Activated gamma-delta T cell treated with anti-CD3 and anti-CD28 coated beads, Interleukin-2, amount 50 U/mL, for 16 hours (primary cell): Measurements from ENCODE around the gene DAZAP1.
A peak's percentile ranks its signal among the peaks of the same experiment; 100 is the strongest.
"Not testable (repeated sequence)": the region's sequence is repeated elsewhere in the genome, so short reads cannot be mapped to it uniquely, and the experiment has no call there.

Experiments
- DNase-seq: peaks from one replicate; pipeline ENCODE4 v3.0.0-alpha.2; 2020; ENCODE audit warnings: low read depth

Gene DAZAP1

DNA sequence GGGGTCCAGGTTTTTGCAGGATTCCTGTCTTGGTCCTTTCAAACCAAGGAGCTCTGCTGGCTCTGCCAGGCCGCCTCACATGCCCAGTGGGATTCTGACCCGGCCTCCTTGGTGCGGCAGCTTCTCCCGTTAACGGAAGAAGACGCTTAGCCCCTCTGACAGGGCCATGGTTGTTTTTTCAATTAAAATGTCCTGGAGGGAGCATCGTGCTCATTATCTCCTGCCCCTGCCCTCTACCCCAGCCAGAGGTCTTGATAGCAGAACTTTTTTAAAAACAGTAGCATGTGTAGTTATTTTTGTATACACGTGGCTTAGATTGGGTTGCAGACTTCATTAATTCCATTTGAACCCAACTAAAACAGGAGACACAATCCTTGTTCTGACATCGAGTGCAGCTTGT, 19.4 kb downstream of the DAZAP1 start:
- DNase-seq = no peak

DNA sequence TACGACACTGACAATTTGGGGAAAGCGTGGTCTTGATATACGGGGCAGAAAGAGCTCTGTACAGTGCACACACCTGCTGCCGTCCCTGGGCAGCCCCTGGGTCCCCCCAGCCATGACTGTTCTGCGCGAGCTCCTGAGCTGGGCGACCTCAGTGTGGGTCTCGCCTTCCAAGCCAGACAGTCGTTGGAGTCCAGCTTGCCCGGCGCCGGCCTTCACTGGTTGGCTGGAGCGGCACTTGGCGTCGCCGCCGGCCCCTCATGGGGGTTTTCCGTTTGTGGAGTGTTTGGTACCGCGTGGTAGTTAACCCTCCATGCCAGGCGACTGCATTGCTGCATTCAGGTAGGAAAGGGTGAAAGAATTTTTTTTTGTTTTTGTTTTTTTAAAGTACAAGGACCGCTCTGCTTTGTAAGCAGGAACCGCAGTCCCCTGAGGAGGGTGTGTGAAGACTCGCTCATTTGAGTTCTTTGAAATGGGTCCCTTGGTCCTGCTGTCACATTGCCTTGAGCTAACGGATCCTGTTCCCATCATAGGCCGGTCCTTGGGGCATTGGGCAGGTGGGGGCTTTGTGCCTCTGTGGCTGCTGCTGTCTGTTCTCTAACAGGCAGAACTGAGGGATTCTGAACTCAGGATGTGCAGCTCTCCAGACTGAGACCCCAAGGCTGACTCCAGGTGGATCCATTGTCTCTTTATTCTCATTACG, 20.0 kb downstream of the DAZAP1 start:
- no peak for DNase-seq

DNA sequence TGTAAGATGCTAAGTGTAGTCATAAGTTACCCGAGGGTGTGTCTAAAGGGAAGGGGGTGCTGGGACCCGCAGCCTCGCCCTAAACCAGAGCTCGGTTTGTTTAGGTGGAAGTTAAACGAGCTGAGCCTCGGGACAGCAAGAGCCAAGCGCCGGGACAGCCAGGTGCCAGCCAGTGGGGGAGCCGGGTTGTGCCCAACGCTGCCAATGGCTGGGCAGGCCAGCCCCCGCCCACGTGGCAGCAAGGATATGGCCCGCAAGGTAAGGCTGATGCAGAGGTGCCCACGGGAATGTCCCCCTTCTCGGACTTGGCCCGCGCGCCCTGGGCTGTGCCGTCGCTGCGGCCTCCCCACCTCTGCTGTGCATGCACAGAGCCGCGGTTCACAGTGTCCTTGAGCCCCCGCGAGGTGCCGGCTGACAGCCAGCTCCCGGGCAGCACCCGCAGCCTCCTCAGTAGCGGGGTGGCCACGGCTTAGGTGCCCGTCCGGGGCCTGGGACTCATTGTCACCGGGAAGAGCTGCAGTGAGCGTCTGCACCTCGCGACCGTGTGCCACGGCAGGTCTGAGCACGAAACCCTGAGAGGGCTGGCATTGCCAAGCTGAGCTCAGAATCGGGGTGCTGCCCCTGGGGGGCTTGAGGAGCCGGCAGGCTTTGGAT, 21.5 kb downstream of the DAZAP1 start:
- DNase-seq = no peak

DNA sequence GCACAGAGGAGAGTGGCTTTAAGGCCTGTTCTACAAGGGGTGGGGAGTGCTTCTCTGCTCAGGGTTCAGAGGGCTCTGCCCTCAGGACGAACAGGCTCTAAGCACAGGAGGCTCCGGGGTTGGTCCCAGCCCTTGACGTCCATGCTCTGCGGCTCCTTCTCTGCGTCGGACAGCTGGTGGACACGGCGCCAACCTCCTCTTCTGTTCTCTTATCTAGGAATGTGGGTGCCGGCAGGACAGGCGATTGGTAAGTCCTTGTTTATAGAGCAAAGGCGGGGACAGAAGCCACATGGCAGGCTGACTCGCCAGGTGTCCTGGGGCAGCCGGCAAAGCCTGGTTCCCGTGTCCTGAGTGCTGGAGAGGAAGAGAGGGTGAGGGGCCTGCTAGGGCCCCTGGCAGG, 22.4 kb downstream of the DAZAP1 start:
- no peak for DNase-seq

DNA sequence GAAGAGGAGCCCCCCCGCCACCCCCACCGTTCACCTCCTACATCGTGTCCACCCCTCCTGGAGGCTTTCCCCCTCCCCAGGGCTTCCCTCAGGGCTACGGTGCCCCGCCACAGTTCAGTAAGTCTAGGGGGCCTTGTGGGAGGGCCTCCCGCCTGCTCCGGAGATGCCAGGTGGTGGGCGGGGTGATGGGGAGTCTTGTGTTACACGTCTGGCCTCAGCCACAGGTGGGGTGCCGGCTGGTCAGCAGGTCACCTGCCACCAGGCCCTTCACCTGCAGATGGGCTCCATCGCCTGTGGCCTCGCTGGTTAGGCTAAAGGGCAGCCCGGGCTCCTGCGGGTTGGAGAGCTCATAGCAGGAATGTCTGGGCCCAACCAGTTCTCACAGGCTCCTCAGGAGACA, 22.9 kb downstream of the DAZAP1 start:
- no peak for DNase-seq

DNA sequence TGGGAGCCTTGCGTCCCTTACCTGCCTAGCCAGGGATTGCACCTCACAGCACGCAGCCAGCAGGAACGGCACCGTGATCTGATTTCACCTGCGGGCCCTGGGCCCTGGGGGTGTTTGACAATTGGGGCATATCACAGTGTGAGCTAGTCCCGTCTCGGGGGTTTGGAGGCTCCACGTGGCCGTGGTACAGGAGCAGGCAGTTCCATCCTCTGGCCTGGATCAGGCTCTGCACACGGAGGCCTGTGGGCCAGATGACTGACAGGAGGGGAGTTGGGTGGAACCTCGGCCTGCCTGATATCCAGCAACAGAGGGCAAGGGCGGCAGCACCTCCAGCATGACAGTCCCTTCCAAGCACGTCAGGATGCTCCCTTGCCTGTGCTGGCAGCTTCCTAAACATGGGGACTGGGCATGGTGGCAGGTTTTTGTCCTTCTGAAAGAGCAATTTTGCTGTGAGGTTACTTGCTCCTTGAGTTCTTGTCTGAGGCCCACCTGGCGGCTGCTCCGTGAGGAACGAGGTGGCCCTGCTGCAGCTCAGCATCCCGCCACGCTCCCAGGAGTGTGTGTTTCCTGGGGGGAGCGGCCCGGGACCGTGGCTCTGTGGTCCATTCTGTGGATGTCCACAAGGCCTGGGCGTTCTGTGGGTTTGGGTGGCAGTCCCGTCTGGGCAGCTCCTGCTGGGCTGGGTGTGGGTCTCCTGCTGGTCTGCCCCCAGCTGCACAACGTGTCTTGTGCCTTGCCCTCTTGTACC, 24.5 kb downstream of the DAZAP1 start:
- DNase-seq = no peak

DNA sequence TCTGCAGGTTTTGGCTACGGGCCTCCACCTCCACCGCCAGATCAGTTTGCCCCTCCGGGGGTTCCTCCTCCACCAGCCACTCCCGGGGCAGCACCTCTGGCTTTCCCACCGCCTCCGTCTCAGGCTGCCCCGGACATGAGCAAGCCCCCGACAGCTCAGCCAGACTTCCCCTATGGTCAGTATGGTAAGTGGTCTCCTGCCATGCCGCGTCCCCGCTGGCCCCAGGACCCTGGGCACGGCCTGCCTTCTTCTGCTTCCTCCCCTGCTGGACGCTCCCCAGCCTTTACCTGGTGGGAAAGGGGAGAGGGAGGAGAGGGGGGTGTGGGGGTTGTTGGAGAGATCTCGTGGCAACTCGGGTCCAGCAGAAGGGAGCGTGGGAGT, 25.1 kb downstream of the DAZAP1 start:
- no peak for DNase-seq

DNA sequence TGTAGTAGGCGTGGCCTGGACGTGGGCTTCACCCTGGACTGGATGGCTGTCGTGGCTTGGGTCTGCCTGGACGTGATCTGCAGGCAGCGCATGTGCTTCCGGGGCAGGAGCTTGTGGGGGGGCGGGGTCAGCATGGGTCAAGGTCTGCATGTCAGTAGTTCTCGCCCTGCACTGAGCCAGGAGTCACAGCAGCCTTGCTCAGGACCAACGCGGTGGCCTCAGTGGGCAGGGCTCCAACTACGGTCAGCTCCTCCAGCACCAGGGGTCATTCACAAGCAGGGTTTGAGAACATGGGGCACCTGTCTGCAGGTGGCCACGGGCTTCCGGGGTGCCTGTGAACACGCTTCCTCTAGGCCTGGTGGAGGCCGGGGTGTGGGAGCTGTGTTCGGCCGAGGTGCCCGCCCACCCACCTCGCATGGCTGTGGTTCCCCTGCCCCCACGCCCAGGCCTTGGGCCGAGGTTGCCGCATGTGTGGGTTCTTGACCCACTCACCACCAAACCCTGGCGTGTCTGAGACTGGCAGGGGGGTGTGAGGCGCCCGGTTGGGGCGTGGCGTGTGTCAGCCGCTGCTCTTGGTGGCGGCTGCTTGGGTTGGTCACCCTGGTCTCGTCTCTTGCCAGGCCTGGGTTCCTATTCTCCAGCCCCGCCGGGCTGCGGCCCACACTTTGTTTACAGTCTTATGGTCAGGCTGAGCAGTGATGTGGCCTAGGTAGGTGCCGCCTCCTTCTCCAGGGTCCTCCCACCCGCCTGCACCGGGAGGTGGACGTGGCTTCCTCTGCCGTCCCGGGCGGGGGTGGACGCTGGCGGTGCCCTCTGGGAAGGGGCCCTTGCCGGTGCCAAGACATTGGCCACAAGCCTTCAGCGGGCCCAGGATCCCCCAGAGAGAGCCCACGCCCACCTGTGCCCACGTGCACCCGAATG, 26.0 kb downstream of the DAZAP1 start:
- DNase-seq = no peak

DNA sequence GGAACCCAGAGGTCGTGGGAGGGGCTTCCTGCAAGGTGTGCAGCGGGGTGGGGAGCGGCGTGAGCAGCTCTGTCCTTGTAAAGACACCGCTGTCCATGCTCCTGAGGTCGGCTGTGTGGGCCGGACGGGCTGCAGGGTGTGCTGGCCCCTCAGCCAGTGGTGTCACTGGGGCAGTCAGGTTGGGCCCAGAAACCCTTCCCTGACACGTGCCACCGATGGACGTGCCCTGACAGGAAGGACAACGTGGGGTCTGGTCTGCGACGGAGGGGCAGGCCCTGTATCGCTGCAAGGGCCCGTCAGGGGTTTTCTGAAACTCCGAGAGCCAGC, 26.6 kb downstream of the DAZAP1 start:
- no peak for DNase-seq

DNA sequence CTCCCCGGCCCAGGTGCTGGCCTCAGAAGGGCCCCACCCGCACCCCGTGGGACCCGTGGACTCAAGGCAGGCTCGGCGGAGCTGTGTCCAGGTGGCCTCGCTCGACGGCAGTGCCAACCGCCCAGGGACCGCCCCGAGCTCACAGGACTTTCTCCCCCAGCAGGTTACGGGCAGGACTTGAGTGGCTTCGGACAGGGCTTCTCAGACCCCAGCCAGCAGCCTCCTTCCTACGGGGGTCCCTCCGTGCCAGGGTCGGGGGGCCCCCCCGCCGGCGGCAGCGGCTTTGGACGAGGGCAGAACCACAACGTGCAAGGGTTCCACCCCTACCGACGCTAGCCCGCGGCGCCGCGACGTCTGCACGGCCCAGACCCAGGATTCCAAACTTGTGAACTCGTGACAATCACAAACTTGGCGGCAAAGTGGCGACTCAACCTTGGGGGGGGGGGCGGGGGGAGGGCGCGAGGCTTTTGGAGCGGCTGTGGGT, 27.2 kb downstream of the DAZAP1 start:
- DNase-seq = no peak

DNA sequence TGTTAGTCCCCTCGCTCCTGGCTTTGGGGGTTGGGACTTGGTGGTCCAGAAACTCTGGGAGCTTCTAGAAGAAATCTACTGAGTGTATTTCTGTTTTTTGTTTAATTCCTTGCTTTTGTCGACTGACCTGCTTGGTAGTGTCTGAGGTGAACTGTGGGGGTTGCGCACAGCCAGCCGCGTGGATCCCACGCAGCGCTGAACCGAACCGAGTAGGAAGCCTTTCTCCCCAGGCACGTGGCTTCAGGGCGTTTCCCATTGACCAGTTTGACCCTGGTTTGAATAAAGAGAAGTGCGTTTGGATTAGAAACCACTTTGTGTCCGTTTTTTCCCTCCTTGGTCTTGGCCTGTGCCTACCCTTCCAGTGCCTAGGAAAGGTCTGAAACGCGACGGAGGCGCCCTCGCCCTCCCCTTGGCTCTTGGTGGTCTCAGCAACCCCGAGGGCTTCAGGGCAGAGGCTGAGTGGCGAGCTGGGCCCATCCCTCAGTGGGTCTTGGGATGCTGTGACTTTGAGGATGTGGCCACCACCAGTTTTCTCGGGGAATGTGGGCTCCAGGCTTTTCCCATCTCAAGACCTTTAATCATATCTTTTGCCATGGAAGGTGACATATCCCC, 28.1 kb downstream of the DAZAP1 start:
- DNase-seq = no peak

DNA sequence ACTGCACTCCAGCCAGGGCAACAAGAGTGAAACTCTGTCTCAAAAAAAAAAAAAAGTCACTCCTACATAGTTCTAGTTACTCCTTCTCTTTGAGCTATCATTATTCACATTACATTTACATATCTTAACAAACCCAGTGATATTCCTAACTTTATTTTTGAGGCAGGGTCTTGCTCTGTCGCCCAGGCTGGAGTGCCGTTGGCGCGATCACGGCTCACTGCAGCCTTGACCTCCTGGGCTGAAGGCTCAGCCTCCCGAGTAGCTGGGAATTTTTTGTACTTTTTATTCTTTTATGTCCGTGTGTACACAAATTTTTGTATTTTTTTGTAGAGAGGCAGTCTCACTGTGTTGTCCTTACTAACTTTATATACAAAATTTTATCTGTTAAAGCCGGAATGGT, 30.2 kb downstream of the DAZAP1 start:
- no peak for DNase-seq

DNA sequence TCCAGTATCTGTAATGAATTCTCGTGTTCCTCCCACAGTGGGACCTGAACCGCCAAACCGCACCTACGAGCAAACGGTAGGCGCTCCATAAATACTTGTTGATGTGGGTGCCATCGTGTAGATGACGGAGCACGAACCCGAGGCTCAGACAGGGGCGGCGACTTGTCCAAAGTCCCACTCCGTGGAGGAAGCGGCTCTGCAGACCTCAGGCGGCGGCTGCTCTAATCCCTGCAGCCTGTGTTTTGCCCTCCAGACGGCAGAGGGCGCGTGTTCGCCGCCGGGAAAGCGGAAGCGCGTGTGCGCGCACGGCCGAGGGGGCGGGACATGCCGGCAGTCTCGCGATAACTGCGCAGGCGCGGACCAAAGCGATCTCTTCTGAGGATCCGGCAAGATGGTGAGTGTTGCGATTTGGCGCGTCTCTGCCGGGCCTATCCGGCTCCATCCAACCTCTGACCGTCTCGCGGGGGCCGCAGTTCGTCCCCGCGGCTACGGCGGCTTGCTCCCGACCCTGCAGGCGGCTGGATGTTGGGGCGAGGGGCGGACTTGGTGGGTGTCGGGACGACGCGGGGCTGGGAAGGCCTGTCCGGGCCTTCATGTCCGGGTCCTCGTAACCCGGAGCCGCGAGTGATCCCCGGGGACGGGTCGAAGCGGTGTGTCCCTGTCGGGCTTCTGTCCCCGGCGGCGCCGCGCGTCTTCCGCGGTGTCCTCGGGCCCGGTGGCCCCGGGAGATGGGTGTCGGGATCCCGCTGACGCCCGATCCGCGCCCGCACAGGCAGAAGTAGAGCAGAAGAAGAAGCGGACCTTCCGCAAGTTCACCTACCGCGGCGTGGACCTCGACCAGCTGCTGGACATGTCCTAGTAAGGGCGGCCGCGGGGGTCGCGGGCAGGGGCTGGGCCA, 30.9 kb downstream of the DAZAP1 start, which contains the start of gene RPS15:
RPS15 (plus strand) TSS at position 362 of the 898 bp plus-strand sequence; CDS start at position 392, 30 bp downstream.
- DNase-seq = peak; percentile 93

DNA sequence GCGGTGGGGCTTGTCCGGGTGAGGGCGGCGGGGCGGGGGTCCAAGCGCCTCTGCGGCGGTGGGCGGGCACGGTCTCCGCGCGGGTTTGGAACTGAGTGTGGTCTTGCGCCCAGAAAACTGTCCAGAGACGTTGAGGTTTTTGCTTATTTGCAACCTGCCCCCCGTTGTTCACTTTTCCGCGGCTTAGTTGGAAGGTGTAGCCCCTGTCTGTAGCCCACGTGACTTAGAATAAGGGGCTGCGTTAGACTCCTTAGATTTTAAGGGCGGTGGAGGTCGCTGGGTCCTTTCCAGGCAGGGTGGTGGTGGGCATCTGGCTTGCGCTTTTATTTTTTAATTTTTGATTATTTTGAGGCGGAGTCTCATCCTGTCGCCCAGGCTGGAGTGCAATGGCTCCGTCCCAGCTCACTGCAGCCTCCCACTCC, 31.6 kb downstream of the DAZAP1 start:
- DNase-seq = no peak

DNA sequence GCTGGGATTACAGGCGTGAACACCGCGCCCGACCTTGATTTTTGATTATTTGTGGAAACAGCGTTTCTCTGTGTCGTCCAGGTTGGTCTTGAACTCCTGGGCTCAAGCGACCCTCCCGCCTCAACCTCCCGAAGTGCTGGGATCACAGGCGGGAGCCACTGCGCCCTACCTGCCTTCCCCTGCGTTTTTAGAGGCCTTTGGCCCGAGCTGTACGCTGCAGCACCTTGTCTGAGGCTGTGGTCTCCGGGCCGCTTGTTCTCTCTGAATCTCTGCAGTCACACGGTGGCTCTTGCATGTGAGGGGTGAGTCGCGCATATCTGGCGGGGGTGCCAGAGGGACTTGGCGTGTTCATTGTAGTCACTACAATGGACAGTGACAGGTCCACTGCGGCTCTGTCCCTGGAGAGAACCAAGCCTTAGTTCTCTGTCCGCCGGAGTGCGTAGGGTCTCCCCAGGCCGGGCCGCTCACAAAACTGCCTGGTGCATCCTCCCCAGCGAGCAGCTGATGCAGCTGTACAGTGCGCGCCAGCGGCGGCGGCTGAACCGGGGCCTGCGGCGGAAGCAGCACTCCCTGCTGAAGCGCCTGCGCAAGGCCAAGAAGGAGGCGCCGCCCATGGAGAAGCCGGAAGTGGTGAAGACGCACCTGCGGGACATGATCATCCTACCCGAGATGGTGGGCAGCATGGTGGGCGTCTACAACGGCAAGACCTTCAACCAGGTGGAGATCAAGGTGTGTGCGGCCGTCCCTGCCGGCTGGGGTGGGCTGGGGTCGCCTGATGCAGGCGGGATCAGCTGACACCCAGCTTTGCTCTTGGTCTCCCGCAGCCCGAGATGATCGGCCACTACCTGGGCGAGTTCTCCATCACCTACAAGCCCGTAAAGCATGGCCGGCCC, 32.4 kb downstream of the DAZAP1 start:
- DNase-seq = not testable (repeated sequence)

DNA sequence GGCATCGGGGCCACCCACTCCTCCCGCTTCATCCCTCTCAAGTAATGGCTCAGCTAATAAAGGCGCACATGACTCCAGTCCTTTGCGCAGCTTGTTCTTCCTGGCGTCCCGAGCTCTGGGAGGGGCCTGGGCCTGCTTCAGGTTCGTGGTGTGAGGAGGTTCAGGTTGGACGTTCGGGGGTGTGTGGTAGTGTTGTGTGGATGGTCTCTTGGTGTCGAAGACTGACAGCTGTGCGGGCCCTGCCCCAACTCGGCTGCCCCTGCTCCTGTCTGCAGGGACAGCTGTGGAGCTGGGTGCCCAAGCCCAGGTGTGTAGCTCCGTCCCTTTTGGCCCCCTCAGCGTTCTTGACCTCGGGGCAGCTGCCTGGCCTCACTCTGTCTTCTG, 33.0 kb downstream of the DAZAP1 start:
- no peak for DNase-seq

DNA sequence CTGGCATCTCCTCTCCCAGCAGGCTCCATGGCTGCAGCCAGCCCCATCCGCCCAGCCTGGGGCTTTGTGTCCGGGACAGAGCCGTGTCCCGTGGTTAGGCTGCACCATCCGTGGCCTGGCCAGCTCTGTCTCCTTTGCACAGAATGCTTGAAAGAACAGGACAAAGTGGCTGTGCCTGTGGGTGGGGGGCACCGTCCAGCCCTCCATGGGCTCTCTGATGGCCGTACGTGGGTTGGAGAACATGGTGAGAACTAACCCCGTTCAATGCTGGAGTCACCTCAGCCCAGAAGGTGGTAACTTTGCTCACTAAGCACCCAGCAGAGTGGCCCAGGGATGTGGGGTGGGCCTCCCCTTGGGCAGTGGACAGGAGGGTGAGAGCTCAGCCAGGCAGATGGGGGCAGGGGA, 33.6 kb downstream of the DAZAP1 start:
- no peak for DNase-seq

DNA sequence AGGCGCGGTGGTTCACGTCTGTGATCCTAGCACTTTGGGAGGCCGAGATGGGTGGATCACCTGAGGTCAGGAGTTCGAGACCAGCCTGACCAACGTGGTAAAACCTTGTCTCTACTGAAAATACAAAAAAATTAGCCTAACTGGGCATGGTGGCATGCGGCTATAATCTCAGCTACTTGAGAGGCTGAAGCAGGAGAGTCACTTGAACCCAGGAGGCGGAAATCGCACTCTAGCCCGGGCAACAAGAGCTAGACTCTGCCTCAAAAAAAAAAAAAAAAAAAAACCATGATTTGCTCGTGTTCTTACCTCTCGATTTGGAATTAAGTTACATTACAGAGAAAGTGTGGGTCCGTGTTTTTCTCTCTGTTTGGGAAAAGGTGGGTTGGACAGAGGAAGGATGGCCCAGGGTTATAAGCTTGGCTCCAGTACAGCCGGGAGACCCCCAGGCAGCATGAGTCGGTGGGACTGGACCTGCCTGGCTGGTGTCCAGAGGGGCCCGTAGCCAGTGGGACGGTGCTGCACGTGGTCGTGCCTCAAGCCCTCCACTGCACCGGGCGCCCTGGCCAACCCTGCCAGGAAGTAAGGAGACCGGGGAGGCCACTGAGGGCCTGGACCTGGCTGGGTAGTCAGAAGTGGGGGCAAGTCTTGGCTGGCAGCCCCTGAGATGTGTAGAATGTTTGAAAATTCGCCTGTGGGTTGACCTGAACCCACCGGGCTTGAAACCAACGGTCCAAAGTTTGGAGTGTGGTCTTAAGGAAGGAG, 34.5 kb downstream of the DAZAP1 start:
- no peak for DNase-seq
